GM23248 (cell line): ENCODE results near the gene COMMD4. TPM values are rescaled to one million over a fixed set of nuclear protein-coding genes. Genes with fewer than 3 reads are reported as not detected.
"Not testable (repeated sequence)": the region's sequence is repeated elsewhere in the genome, so short reads cannot be mapped to it uniquely, and the experiment has no call there.

Experiments used
- DNase-seq: peaks from one replicate; pipeline ENCODE4 v3.0.0-alpha.2; 2015
- H2AFZ ChIP-seq: fragments of 200-600 bp; sonication (generic); 2 replicates; pipeline ENCODE4 v1.6.1; 2016; ENCODE audit warnings: antibody characterized with exemption
- H3F3A ChIP-seq: fragments of 200-600 bp; sonication (generic); 2 replicates; pipeline ENCODE4 v1.6.1; 2016; ENCODE audit warnings: mild to moderate bottlenecking, antibody characterized with exemption, mixed run types; ENCODE audit not compliant: insufficient read depth
- H3K27ac ChIP-seq: fragments of 200-600 bp; sonication (generic); 2 replicates; pipeline ENCODE4 v1.5.1; 2016; ENCODE audit warnings: mild to moderate bottlenecking
- H3K27me3 ChIP-seq: fragments of 200-600 bp; sonication (generic); replicated peaks from 2 replicates; pipeline ENCODE4 v1.6.1; 2016; ENCODE audit warnings: mild to moderate bottlenecking; ENCODE audit not compliant: insufficient read depth
- H3K36me3 ChIP-seq: fragments of 200-600 bp; sonication (generic); 2 replicates; pipeline ENCODE4 v1.6.1; 2016; ENCODE audit warnings: low read depth, mild to moderate bottlenecking
- H3K4me1 ChIP-seq: fragments of 200-600 bp; sonication (generic); 2 replicates; pipeline ENCODE4 v1.6.1; 2016; ENCODE audit warnings: mild to moderate bottlenecking; ENCODE audit not compliant: insufficient read depth
- H3K4me2 ChIP-seq: fragments of 200-600 bp; sonication (generic); one replicate; pipeline ENCODE4 v1.6.1; 2016; ENCODE audit warnings: mild to moderate bottlenecking; ENCODE audit not compliant: unreplicated experiment
- H3K4me3 ChIP-seq: fragments of 200-600 bp; sonication (generic); 2 replicates; pipeline ENCODE4 v1.5.1; 2016; ENCODE audit warnings: mild to moderate bottlenecking
- H3K79me2 ChIP-seq: fragments of 200-600 bp; sonication (generic); 2 replicates; pipeline ENCODE4 v1.6.1; 2016; ENCODE audit warnings: mild to moderate bottlenecking; ENCODE audit not compliant: insufficient read depth
- H3K9ac ChIP-seq: fragments of 200-600 bp; sonication (generic); 2 replicates; pipeline ENCODE4 v1.6.1; 2016; ENCODE audit warnings: mild to moderate bottlenecking
- H3K9me2 ChIP-seq: fragments of 200-600 bp; sonication (generic); 2 replicates; pipeline ENCODE4 v1.6.1; 2016; ENCODE audit warnings: mixed run types, mild to moderate bottlenecking, moderate library complexity; ENCODE audit not compliant: insufficient read depth
- H3K9me3 ChIP-seq: fragments of 200-600 bp; sonication (generic); one replicate; pipeline ENCODE4 v1.6.1; 2017; ENCODE audit warnings: low read depth
- H4K20me1 ChIP-seq: fragments of 200-600 bp; sonication (generic); 2 replicates; pipeline ENCODE4 v1.6.0; 2016; ENCODE audit not compliant: insufficient read depth
- EZH2 ChIP-seq: fragments of 200-600 bp; sonication (generic); IDR thresholded peaks from 2 replicates; pipeline ENCODE4 v1.6.1; 2018; ENCODE audit warnings: antibody characterized with exemption, mild to moderate bottlenecking; ENCODE audit not compliant: insufficient read depth, poor library complexity, severe bottlenecking
- EZH2phosphoT487 ChIP-seq: fragments of 200-600 bp; sonication (generic); IDR thresholded peaks from 2 replicates; pipeline ENCODE4 v1.6.1; 2018; ENCODE audit warnings: antibody characterized with exemption, moderate library complexity, mild to moderate bottlenecking, low read depth; ENCODE audit not compliant: insufficient read depth
- WGBS, 2 experiments: methylation state at CpG; one replicate each; pipeline ENCODE4 v1.1.6; 2015 to 2017; ENCODE audit warnings: low lambda C conversion rate in 2 of 2, low coverage in 1 of 2; ENCODE audit errors: missing lambda C conversion rate in 2 of 2; 5-methylcytosine and 5-hydroxymethylcytosine counted together
- in situ Hi-C: fragments of 300-500 bp; cut with MboI; formaldehyde crosslinking; loops from 2 replicates; pipeline ENCODE4 v1.15.0; 2020
- polyA plus RNA-seq: library from polyadenylated mRNA; unstranded; fragments of >200 nt; fragmentation: Nextera tagmentation; extraction: Ambion mirVana; gene quantifications from 2 replicates; pipeline ENCODE4 v1.2.1, GENCODE V29; 2016
- total RNA-seq: library from RNA; depleted of rRNA; stranded (reverse); fragments of >200 nt; shearing (Covaris generic); gene quantifications from 2 replicates; pipeline ENCODE4 v1.2.3, GENCODE V29; 2014; rRNA removed

The COMMD4 gene
- 82.0 and 96.5 TPM in 2 replicates for total RNA-seq
- polyA plus RNA-seq, result 80.9 and 82.5 TPM in 2 replicates

DNA sequence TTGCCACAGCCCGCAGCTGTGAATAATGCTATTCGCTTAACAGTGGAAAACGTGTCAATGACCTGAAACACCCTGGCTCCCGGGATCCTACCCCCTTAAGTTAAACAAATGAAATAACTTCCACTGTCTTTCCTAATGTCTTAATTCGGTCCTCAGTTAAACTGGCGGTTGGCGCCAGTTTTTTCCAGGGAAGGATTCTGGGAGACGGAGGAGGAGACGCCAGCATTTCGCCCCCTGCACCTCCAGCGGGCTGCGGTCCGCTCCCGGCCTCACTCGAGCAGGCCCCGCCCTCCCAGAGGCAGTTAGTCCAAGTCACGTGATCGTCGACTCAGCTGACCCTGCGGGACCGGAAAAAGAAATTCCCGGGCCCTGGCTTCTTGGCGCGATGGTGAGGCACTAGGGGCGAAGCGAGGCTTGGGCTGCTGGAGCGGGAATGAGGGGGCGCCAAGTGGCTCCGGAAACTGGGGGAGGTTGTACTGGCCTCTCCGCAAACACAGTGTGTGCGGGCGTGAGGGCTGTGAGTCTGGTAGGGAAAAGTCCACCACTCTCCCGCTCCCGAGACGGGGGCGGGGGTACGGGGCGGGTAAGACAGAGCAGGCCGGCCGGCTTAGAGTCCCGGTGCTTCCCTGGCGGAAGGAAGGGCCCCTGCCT, at the start of gene COMMD4:
COMMD4 (plus strand) TSS at position 359 of the 651 bp plus-strand sequence; CDS start at position 386, 27 bp downstream.
- in situ Hi-C loops, result no loop called here
- H3K9me2 ChIP-seq, result no peaks in the 10 kb centered on the region
- WGBS, 2 experiments, result 1 to 2% methylated on average over 16 to 42 of the region's 42 CpGs

DNA sequence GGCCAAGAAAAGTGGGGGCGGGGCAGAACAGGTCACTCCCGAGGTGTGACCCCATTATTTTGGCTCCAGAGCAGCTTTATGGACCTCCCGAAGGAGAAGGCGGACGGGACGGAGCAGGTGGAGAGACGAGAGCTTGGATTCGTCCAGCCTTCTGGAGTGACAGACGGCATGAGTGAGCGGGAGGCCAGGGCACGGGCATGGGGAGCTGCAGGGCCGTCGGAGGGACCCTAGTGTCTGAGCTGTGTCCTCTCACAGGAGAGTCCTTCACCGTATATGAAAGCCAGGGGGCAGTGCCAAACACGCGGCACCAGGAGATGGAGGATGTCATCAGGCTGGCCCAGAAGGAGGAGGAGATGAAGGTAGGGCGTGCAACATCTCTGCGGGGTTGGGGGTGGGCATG, 42.2 kb upstream of the COMMD4 start:
- H3K27ac ChIP-seq, in situ Hi-C loops, H3K4me1 ChIP-seq, H4K20me1 ChIP-seq, H3K9me3 ChIP-seq, H3K79me2 ChIP-seq, H3K9me2 ChIP-seq, H3K36me3 ChIP-seq, H3F3A ChIP-seq, DNase-seq, H3K4me3 ChIP-seq, H2AFZ ChIP-seq, H3K4me2 ChIP-seq, H3K9ac ChIP-seq: not testable (repeated sequence)
- H3K27me3 ChIP-seq, result peaks cover 12% of the 10 kb centered on the region
- no CpG with 5 or more reads among the region's 18 CpGs for WGBS, 2 experiments

More for the DNA sequence above, at the start of gene COMMD4:
- H3K4me2 ChIP-seq, result peak within 1 kb of the TSS; percentile 90
- peak within 1 kb of the TSS; percentile 90 for H3K4me3 ChIP-seq
- peak within 1 kb of the TSS; percentile 91 for H3K9ac ChIP-seq
- no peaks in the 10 kb centered on the region for H3K27me3 ChIP-seq
- peak; percentile 97 for DNase-seq
- no peak within 1 kb of the TSS for H3K27ac ChIP-seq
- no peaks in the 10 kb centered on the region; the same call in 1 of the 2 replicates for H3K36me3 ChIP-seq
- no peaks in the 10 kb centered on the region for H3K9me3 ChIP-seq
- peaks cover 10% of the 10 kb centered on the region; the same call in 1 of the 2 replicates for H3K4me1 ChIP-seq
- peak within 1 kb of the TSS; percentile 95 for H2AFZ ChIP-seq
- peaks cover 15% of the 10 kb centered on the region for H3K79me2 ChIP-seq
- no peaks in the 10 kb centered on the region for H3F3A ChIP-seq
- TF ChIP-seq EZH2 (no peak), EZH2phosphoT487 (no peak)
- no peaks in the 10 kb centered on the region for H4K20me1 ChIP-seq

DNA sequence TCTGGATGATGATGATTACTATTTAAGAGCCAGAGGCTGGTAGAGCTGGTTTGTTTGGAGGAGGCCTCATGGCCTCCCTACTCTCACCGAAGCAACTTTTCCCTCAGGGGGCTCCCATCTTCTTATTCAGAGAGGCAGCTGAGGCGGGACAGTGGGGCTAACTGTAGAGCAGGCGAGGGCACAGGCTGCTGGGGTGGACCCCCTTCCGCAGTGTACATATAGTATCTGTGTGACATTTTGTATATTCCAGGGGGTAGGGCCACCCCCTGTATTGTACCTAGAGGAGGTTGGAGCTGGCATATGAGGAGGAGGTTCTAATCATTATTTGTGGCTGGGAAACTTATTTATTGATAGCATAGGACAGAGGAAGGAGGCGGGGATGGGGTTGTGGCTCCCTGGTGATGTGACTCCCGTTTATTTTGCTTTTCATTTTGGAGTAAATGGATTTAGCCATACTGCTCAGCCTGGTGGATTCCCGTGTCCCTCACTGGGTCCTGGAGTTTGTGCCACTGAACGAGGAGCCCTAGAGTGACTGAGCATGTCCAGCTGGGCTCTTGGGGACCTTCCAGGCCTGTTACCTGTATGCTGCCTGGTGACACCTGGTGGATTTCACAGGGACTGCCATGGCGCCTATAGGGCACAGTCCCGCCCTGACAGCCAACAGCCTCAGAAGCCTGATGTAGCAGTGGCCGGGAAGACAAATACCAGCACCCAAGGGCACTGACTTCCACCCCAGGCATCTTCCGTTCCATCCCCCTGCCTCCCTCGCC, 37.1 kb upstream of the COMMD4 start:
- H2AFZ ChIP-seq, H3K9ac ChIP-seq, H3K4me1 ChIP-seq, DNase-seq, H3F3A ChIP-seq, H3K27ac ChIP-seq, H3K4me2 ChIP-seq, H3K9me2 ChIP-seq, H3K36me3 ChIP-seq, H3K4me3 ChIP-seq, H3K79me2 ChIP-seq, H4K20me1 ChIP-seq, H3K9me3 ChIP-seq, in situ Hi-C loops: not testable (repeated sequence)
- WGBS, 2 experiments, result 65 to 82% methylated on average over 8 to 10 of the region's 13 CpGs
- peaks cover 16% of the 10 kb centered on the region for H3K27me3 ChIP-seq

DNA sequence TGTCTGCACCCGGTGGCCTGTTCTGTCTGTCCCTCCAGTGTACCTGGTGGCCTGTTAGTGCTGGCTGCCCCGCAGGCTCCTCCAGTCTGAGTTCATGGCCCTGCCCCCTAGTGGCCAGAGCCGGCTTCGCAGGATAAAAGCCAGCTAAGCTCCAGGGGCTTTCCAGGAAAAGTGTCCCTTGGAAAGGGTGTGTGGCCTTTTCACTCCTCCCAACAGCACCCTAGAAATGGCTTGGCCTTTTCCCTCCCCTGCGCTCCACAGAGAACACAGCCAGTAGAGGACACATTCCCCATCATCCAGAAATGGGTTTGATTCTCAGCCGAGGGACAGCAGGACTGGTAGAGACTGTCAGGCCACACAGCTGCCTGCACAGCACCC, 36.6 kb upstream of the COMMD4 start:
- 5 to 17% methylated on average over 5 to 6 of the region's 6 CpGs for WGBS, 2 experiments
- in situ Hi-C loops, H3K4me2 ChIP-seq, H3K4me1 ChIP-seq, H4K20me1 ChIP-seq, H3K9me2 ChIP-seq, H3K9ac ChIP-seq, H3K27ac ChIP-seq, H3F3A ChIP-seq, H3K9me3 ChIP-seq, H3K79me2 ChIP-seq, H3K4me3 ChIP-seq, H2AFZ ChIP-seq, H3K36me3 ChIP-seq, DNase-seq: not testable (repeated sequence)
- peaks cover 20% of the 10 kb centered on the region for H3K27me3 ChIP-seq

DNA sequence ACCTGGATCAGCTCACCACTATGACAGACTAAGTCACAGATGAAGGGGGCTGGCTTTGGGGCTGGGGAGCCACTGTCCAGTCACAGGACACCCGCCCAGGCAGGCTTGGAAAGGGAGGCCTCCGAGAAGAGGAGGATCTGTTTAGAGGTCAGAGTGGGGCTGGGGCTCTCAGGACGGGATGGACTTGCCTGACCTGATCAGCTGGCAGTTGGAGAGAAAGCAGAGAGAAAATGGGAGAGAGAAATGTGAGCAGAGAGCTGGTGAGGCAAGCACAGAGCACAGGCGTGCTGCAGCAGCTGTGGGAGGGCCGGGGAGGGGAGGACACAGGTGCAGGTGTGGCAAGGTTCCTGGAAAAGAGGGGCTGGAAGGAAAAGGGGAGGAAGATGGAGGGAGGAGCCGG, 35.8 kb upstream of the COMMD4 start:
- DNase-seq, H3K27ac ChIP-seq, H3K4me3 ChIP-seq, H3K9ac ChIP-seq, H3K79me2 ChIP-seq, H2AFZ ChIP-seq, H3K4me2 ChIP-seq, H3K4me1 ChIP-seq, H3F3A ChIP-seq, H4K20me1 ChIP-seq, in situ Hi-C loops, H3K9me3 ChIP-seq, H3K36me3 ChIP-seq, H3K9me2 ChIP-seq: not testable (repeated sequence)
- peaks cover 25% of the 10 kb centered on the region for H3K27me3 ChIP-seq
- WGBS, 2 experiments, result 23 to 33% methylated on average over 4 to 5 of the region's 6 CpGs
